HG02678 (cell line): ENCODE data around the gene DHX15.

Experiments
- ATAC-seq: cut with Tn5 transposase; IDR thresholded peaks from one replicate; pipeline ENCODE4 v1.9.1; 2021; ENCODE audit warnings: mild to moderate bottlenecking, moderate library complexity; ENCODE audit not compliant: unreplicated experiment

DHX15 gene

DNA sequence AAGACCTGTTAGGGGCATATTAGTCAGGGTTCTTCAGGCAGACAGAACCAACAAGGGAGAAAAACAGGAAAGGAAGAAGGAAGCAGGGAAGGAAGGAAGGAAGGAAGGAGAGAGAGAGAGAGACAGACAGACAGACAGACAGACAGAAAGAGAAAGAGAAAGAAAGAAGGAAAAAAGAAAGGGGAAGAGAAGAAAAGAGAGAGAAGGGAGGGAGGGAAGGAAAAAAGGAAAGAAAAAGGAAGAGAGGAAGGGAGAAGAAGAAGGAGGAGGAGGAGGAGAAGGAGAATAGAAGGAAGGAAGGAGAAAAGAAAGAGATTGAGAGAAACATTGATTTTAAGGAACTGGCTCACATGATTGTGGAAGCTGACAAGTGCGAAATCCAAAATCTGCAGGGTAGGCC is 89.0 kb downstream of the DHX15 start:
- no peak for ATAC-seq

DNA sequence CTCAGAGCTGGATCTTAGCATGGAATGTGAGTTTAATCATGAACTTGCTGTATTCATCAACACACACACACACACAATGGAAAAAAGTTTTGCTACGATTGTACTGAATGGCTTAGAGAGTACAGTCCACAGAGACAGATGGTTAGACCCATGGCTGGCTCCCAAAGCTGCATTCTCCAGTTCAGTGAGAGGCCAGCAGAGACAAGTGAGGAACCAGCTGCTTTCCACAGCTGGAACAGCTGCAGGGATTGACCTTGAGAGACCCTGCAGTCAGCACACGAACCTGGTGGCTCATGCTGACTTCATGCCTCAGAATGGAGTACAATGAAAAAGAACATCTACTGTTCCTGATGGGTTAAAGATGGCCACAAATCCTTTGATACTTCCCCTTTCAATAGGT is 94.5 kb downstream of the DHX15 start:
- ATAC-seq = no peak

DNA sequence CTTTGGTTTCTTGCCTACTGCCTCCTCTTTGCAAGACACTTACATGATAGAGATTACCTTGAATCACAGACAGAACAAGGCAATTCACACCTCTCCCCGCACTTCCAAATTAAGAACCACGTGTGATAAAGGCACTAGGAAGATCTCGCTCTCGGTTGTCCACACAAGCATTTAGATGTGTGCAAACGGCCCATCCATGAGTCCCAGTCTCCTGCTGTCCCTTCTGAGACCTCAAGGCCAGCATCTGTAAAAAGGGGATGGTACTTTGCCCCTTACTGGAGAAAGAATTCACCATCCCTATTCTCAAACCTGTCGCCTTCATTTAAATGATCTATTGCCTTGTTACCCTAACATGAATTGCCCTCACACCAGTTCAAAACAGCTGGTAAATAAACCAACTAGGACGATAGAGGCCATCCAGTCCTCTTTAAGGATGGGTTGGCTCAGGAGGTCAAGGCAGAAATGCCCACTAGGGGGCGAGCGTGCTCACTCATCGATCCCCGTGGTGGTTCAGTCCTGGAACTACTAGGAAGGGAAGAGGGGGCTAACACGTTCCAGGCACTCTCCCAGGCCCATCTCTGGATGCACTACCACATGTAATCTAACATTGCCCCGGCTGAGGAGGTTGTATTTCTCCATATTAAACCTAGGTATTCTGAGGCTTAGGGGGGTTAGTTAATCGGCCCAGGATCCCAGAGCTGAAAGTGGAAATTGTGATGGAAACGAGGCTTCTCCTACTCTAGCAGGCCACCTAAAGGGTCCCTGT is 95.8 kb downstream of the DHX15 start:
- peak; percentile 78 for ATAC-seq

GRCh38 chr4:24482871-24483270 is 101.5 kb downstream of the DHX15 start:
- ATAC-seq = no peak

- no peak for ATAC-seq
Observed at GRCh38 chr4:24477919-24478318, 106.4 kb downstream of the DHX15 start.
